ENCODE data around the gene PPP1R9B. TPM values are rescaled to one million over a fixed set of nuclear protein-coding genes. Genes with fewer than 3 reads are reported as not detected.

Gene PPP1R9B
- polyA plus RNA-seq, 1 donor (not counting 4 experiments of a cell fraction or from before 2014, with no cell fraction given), result 16.1 TPM

- Histone ChIP-seq H3K4me1 (ENCODE audit: control insufficient read depth, extremely low read depth, insufficient read depth, low read length) (peaks cover 15% of the 10 kb centered on the region), H3K36me3 (ENCODE audit: control insufficient read depth in 2 of 2, extremely low read depth in 1 of 2, insufficient read depth in 2 of 2, low read length in 2 of 2) (peaks cover 34 to 44% of the 10 kb centered on the region in 2 experiments), H3K27me3 (ENCODE audit: control insufficient read depth, extremely low read depth, insufficient read depth, low read length) (no peaks in the 10 kb centered on the region), H3K9ac (ENCODE audit: control insufficient read depth, extremely low read depth, insufficient read depth, low read length) (no peak overlapping the region), H4K20me1 (ENCODE audit: control insufficient read depth, extremely low read depth, insufficient read depth, low read length) (peaks cover 63% of the 10 kb centered on the region), H3K9me3 (ENCODE audit: control insufficient read depth, low read depth, low read length) (no peaks in the 10 kb centered on the region), H3K4me2 (ENCODE audit: control insufficient read depth, extremely low read depth, insufficient read depth, low read depth, low read length) (no peak overlapping the region), H3K9me1 (ENCODE audit: control insufficient read depth, extremely low read depth, insufficient read depth, low read length) (peaks cover 3% of the 10 kb centered on the region), H2AFZ (ENCODE audit: control insufficient read depth, low read length) (no peak overlapping the region), H3K4me3 (ENCODE audit: control insufficient read depth in 2 of 3, extremely low read depth in 1 of 3, insufficient read depth in 2 of 3, low read depth in 1 of 3, low read length in 3 of 3) (no peak overlapping the region), H3K79me2 (ENCODE audit: control insufficient read depth, insufficient read depth, low read length) (no peaks in the 10 kb centered on the region), H3K27ac (ENCODE audit: control insufficient read depth, insufficient read depth, low read length) (no peak overlapping the region)
- TF ChIP-seq EZH2 (IDR thresholded peaks at IDR 0.05; ENCODE audit: low read length) (no peak), CTCF (optimal IDR thresholded peaks at IDR 0.05 in 1 of 3, IDR thresholded peaks at IDR 0.05 in 1 of 3, conservative IDR thresholded peaks at IDR 0.05 in 1 of 3; ENCODE audit: extremely low read depth in 1 of 3, insufficient read depth in 2 of 3, low read length in 3 of 3) (no peak)
- no peak for DNase-seq (ENCODE audit: low read depth, low spot score)
- no peak for FAIRE-seq
- dilution Hi-C loops (cut with MboI; ENCODE audit: extremely low pct_ligation_motif_present, low sequenced_read_pairs), result no loop called here
Observed at GRCh38 chr17:50090971-50091917, 59.2 kb downstream of the PPP1R9B start.

- Histone ChIP-seq H3K9ac (ENCODE audit: control insufficient read depth, extremely low read depth, insufficient read depth, low read length) (no peak overlapping the region), H3K4me1 (ENCODE audit: control insufficient read depth, extremely low read depth, insufficient read depth, low read length) (peaks cover 12% of the 10 kb centered on the region), H2AFZ (ENCODE audit: control insufficient read depth, low read length) (no peak overlapping the region), H3K9me3 (ENCODE audit: control insufficient read depth, low read depth, low read length) (no peaks in the 10 kb centered on the region), H3K9me1 (ENCODE audit: control insufficient read depth, extremely low read depth, insufficient read depth, low read length) (peaks cover 3% of the 10 kb centered on the region), H3K36me3 (ENCODE audit: control insufficient read depth in 2 of 2, extremely low read depth in 1 of 2, insufficient read depth in 2 of 2, low read length in 2 of 2) (peaks cover 34 to 45% of the 10 kb centered on the region in 2 experiments), H3K79me2 (ENCODE audit: control insufficient read depth, insufficient read depth, low read length) (no peaks in the 10 kb centered on the region), H3K4me3 (ENCODE audit: control insufficient read depth in 2 of 3, extremely low read depth in 1 of 3, insufficient read depth in 2 of 3, low read depth in 1 of 3, low read length in 3 of 3) (no peak overlapping the region), H3K4me2 (ENCODE audit: control insufficient read depth, extremely low read depth, insufficient read depth, low read depth, low read length) (no peak overlapping the region), H4K20me1 (ENCODE audit: control insufficient read depth, extremely low read depth, insufficient read depth, low read length) (peaks cover 65% of the 10 kb centered on the region), H3K27ac (ENCODE audit: control insufficient read depth, insufficient read depth, low read length) (no peak overlapping the region), H3K27me3 (ENCODE audit: control insufficient read depth, extremely low read depth, insufficient read depth, low read length) (no peaks in the 10 kb centered on the region)
- DNase-seq (ENCODE audit: low read depth, low spot score), result no peak
- no peak for TF ChIP-seq CTCF (optimal IDR thresholded peaks at IDR 0.05 in 1 of 3, IDR thresholded peaks at IDR 0.05 in 1 of 3, conservative IDR thresholded peaks at IDR 0.05 in 1 of 3; ENCODE audit: extremely low read depth in 1 of 3, insufficient read depth in 2 of 3, low read length in 3 of 3)
- TF ChIP-seq EZH2 (IDR thresholded peaks at IDR 0.05; ENCODE audit: low read length), result no peak
- dilution Hi-C loops (cut with MboI; ENCODE audit: extremely low pct_ligation_motif_present, low sequenced_read_pairs), result no loop called here
- FAIRE-seq, result no peak
Observed at GRCh38 chr17:50090071-50090470, 60.4 kb downstream of the PPP1R9B start.
